Activated CD4-positive, alpha-beta T cell treated with anti-CD3 and anti-CD28 coated beads, Interleukin-10, Interleukin-2, amounts not matched to agents 100 ng/mL and 50 ng/mL, durations not matched to agents 16 hours and 8 hours (primary cell): ENCODE measurements around the gene NOC2L.

Source experiments
- DNase-seq: peaks from one replicate; pipeline ENCODE4 v3.0.0-alpha.2; 2020

NOC2L gene

DNA sequence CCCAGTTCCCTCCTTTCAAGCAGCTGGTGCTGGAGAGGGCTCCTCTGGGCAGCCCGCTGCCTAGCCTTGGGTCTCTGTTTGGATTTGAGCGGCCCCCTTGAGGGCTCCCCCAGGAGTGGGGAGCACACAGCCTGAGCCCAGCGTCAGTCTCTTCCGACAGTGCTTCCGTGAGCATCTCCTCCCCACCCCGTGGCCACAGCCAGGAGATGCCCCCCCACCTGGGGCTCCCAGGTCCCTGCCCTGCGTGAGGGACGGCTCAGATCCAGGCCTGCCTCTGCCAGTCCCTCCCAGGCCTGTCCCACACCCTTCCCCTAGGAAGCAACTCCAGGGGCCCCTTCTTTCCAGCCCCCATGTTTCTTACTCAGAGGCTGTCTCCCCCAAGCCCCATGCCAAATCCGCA, 31.8 kb downstream of the NOC2L start:
- no peak for DNase-seq

- no peak for DNase-seq
Measured at GRCh38 chr1:925561-926421, 33.3 kb downstream of the NOC2L start.

DNA sequence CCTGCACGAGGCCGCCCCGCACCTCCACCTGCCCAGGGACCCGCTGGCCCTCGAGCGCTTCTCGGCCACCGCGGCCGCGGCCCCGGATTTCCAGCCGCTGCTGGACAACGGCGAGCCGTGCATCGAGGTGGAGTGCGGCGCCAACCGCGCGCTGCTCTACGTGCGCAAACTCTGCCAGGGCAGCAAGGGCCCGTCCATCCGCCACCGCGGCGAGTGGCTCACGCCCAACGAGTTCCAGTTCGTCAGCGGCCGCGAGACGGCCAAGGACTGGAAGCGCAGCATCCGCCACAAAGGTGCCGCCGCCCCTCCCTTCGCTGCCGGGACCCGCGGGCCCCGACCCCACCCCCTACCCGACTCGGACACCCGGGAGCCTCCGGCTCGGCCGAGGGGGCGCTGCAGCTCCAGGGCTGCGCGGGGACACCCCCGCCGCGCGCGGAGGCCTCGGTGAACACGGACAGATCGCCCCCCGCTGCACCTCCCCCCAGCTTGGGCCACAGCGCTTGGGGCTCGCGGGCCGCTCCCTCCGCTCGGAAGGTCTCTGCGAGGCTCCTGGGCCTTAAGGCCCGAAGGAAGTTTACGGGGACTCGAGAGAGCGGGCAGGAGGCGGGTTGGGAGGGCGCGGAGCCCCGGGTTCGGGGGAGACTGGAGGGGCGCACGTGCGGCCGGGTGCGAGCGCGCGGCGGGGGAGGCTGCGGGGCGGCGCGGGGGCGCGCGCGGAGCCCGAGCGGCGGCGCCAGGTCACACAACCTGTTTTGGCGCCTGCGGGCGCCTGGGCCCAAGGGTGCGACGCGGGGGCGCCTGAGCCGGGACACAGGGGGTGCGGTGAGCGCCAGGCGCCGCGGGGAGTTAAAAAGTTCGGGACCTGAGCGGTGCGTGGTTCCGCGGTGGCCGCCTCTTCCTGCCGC, 34.1 kb downstream of the NOC2L start:
- DNase-seq: no peak

DNA sequence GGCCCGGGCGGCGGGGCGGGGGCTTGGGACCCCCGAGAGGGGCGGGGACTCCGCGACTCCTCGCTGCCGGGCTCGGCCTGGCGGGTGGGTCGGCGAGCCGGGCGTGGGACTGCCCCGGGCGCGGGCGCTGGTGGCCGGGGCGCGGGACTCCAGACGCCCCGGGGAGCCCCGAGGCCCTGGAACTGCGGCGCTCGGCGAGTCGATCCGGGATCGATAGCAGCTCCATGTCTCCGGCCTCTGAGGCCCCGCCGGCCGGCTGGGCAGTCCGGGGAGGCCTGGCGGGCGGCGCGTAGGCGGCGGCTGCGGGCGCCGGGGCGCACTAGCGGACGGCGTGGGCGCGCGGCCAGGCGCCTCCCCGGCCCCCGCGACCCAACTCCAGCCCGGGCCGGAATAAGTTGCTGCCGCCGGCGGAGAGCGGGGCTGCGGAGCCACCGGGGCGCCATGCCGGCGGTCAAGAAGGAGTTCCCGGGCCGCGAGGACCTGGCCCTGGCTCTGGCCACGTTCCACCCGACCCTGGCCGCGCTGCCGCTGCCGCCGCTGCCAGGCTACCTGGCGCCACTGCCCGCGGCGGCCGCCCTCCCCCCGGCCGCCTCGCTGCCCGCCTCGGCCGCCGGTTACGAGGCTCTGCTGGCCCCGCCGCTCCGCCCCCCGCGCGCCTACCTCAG, 34.9 kb downstream of the NOC2L start:
- no peak for DNase-seq

DNA sequence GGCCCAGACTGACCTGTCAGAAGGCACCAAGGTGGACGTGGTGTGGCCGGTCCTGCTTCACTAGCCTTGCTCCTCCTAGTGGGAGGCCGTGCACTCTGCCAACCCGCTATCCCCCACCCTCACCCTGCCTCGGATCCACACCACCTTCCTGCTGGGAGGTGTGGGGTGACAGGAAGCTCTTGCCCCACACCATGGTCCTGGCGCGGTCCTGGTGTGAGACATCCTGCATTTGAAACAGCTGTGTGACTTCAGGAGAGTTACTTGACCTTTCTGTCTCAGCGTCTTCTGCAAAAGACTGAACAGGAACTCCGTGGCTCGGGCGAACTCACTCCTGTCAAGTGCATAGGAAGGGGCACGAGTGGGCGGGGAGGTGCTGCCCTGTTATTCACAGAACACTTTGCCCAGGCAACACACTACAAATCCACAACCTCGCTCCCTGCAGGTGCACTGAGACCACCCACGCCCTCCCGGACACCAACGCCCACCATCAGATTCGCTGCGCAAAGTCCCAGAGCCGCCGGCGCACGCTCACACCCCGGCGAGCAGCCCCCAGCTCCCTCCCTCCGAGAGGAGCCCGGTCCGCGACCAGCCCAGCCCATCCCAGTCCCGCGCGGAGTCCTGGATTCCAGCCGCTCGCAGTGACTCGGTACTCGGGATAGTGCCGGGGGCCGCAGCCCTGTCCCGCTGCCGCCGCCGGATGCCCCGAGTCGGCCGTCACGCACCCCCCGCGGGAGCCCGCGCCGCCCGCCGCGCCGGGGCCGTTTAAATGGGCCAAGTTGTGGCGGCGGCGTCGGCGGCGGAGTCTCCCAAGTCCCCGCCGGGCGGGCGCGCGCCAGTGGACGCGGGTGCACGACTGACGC, 35.7 kb downstream of the NOC2L start, which contains the start of gene SAMD11:
SAMD11 (plus strand) TSS at position 793 of the 860 bp plus-strand sequence. CDS start 509 bp downstream, outside the sequence.
- DNase-seq: peak; percentile 38

GRCh38 chr1:921011-921837, 37.8 kb downstream of the NOC2L start:
- peak; percentile 38 for DNase-seq

GRCh38 chr1:920521-920920, 38.5 kb downstream of the NOC2L start:
- no peak for DNase-seq

GRCh38 chr1:920010-920409, 39.0 kb downstream of the NOC2L start:
- no peak for DNase-seq

DNA sequence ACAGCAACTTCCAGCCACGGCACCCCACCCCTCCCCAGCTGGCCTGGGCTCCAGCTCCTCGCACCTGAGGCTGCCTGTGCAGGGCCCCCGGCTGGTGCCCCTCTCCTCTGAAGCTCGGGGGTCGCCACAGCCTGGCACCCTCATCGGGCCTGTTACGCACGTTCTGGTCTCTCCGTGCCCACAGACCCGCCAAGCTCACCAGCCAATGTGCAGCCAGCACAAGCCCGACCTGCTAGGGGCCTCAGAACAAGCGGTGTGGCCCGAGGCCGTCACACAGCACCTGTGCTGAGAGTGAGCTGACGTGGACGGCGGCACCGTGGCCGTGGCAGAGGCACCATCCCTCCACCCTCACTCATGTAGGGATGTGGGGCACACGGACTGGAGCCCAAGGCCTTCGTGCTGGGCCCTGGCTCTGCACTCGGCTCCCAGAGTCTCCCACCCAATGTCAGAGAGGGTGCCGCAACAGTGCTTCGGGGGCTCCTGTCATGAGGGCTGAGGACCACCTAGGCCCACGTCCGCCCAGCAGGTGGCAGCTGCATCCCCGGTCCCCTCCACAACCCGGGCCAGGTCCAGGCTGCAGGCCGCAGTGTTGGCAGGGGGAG, 39.7 kb downstream of the NOC2L start:
- no peak for DNase-seq

DNA sequence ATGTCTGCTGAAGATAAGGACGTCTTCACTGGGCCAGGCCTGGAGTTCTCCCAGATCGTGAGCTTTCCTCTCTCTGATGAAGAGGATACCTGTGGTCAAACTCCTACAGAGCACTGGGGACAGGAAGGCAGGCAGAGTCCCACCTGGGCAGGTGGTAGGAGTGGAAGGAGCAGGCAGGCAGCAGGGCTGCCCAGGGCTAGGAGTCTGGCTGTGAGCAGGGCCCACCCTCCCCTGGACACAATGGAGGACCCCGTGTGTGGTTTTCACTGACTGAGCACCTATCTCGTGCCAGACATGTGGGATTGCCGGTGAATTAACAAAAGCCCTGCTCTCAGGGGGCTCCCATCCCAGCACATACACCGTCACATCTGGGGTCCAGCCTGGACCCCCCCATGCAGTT, 40.2 kb downstream of the NOC2L start:
- DNase-seq: no peak

GRCh38 chr1:918353-918752, 40.7 kb downstream of the NOC2L start:
- DNase-seq: no peak

GRCh38 chr1:917466-918091, 41.5 kb downstream of the NOC2L start:
- no peak for DNase-seq

DNA sequence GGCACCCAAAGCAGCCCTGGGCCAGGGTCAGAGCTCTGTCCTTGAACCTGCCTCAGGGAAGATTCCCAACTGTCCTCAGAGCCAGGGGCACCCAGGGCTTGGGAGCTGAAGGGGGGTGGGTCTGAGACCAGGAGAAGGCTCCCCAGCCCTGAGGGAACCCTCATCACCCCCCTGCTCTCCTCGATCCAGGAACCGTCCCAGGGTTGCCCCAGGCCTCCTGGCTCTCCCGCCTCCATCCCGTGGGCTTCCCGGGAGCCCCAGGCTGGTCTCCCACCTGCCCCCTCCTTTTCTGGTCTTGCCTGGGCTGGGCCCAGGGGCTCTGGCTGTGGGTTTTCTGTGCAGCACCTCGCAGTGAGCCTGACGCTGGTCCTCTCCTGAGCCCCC, 42.0 kb downstream of the NOC2L start:
- no peak for DNase-seq

GRCh38 chr1:916173-917075, 42.6 kb downstream of the NOC2L start:
- no peak for DNase-seq

- DNase-seq: no peak
Measured at GRCh38 chr1:915295-916172, 43.5 kb downstream of the NOC2L start.

- no peak for DNase-seq
Measured at GRCh38 chr1:914891-915280, 44.2 kb downstream of the NOC2L start.

DNA sequence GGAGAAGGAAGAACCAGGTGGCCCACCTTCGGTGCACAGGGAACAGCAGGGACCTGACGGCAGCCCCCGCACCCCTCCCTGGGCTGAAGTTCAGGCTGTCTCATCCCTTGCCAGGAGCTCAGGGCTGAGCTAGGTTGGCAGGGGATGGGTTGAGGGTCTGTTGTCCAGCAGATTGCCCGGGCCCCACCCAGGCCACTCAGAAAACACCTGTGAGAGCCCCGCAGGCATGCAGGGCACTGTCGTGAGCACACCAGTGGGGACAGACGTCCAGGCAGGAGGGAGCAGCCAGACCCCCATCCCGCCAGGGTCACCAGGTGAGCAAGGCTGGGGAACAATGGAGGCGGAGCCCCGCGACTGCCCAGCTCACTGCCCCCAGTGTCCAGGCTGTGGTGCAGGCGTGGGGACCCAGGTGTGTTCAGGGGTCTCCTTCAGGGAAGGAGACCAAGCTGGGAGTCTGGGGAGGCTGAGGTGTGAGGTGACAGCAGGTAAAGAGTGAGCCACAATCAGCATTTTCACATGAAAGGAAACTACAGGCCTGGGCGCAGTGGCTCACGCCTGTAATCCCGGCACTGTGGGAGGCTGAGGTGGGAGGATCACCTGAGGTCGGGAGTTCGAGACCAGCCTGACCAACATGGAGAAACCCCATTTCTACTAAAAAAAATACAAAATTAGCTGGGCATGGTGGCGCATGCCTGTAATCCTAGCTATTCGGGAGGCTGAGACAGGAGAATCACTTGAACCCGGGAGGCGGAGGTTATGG, 44.7 kb downstream of the NOC2L start:
- no peak for DNase-seq
